H9 (cell line): Measurements from ENCODE around the gene MCU. TPM values are rescaled to one million over a fixed set of nuclear protein-coding genes. Genes with fewer than 3 reads are reported as not detected.

Experiments
- DNase-seq: peaks from one replicate; pipeline ENCODE4 v3.0.0-alpha.2; 2017
- H2AFZ ChIP-seq: one replicate; pipeline ENCODE4 v1.6.1; 2013; ENCODE audit warnings: mild to moderate bottlenecking, low read length, control low read depth, moderate library complexity
- H2AK5ac ChIP-seq: 2 replicates; pipeline ENCODE4 v1.6.1; 2013; ENCODE audit warnings: low read length, control low read depth, mixed read lengths; ENCODE audit not compliant: insufficient read length
- H2BK120ac ChIP-seq: one replicate; pipeline ENCODE4 v1.6.1; 2013; ENCODE audit warnings: low read depth, mild to moderate bottlenecking, low read length, control low read depth, inconsistent platforms; ENCODE audit not compliant: poor library complexity, severe bottlenecking
- H2BK12ac ChIP-seq: 2 replicates; pipeline ENCODE4 v1.6.1; 2013; ENCODE audit warnings: low read length, control low read depth, mixed read lengths, low read depth; ENCODE audit not compliant: insufficient read length
- H2BK15ac ChIP-seq: 2 replicates; pipeline ENCODE4 v1.6.1; 2013; ENCODE audit warnings: low read depth, low read length, control low read depth
- H2BK20ac ChIP-seq: one replicate; pipeline ENCODE4 v1.6.1; 2013; ENCODE audit warnings: low read depth, mild to moderate bottlenecking, low read length, control low read depth, inconsistent platforms; ENCODE audit not compliant: poor library complexity, severe bottlenecking
- H2BK5ac ChIP-seq: 2 replicates; pipeline ENCODE4 v1.6.1; 2013; ENCODE audit warnings: low read length, control low read depth, mixed read lengths; ENCODE audit not compliant: insufficient read length
- H3K14ac ChIP-seq: 2 replicates; pipeline ENCODE4 v1.6.1; 2013; ENCODE audit warnings: low read length, control low read depth; ENCODE audit not compliant: insufficient read depth
- H3K18ac ChIP-seq: 2 replicates; pipeline ENCODE4 v1.6.1; 2013; ENCODE audit warnings: low read depth, mild to moderate bottlenecking, mixed read lengths, low read length, control low read depth; ENCODE audit not compliant: insufficient read length
- H3K23ac ChIP-seq: 2 replicates; pipeline ENCODE4 v1.6.1; 2013; ENCODE audit warnings: low read length, control low read depth, mixed read lengths, low read depth; ENCODE audit not compliant: insufficient read length
- H3K23me2 ChIP-seq: 2 replicates; pipeline ENCODE4 v1.6.1; 2013; ENCODE audit warnings: low read depth, mild to moderate bottlenecking, mixed read lengths, low read length, control low read depth; ENCODE audit not compliant: insufficient read length, poor library complexity, severe bottlenecking
- H3K27ac ChIP-seq: 2 replicates; pipeline ENCODE4 v1.5.1; 2013; ENCODE audit warnings: low read length, control low read depth, mixed read lengths, low read depth; ENCODE audit not compliant: insufficient read length
- H3K27me3 ChIP-seq: 2 replicates; pipeline ENCODE4 v1.6.1; 2013; ENCODE audit warnings: low read length, control low read depth, inconsistent platforms; ENCODE audit not compliant: insufficient read depth
- H3K4ac ChIP-seq: 2 replicates; pipeline ENCODE4 v1.6.1; 2013; ENCODE audit warnings: low read depth, mild to moderate bottlenecking, control low read depth, inconsistent platforms, low read length, moderate library complexity
- H3K4me1 ChIP-seq: 2 replicates; pipeline ENCODE4 v1.6.1; 2013; ENCODE audit warnings: low read length, control low read depth, inconsistent platforms; ENCODE audit not compliant: insufficient read depth
- H3K4me2 ChIP-seq: 2 replicates; pipeline ENCODE4 v1.6.1; 2013; ENCODE audit warnings: low read length, control low read depth, mixed read lengths; ENCODE audit not compliant: insufficient read length, insufficient read depth
- H3K56ac ChIP-seq: 2 replicates; pipeline ENCODE4 v1.6.1; 2013; ENCODE audit warnings: low read depth, mild to moderate bottlenecking, mixed read lengths, low read length, control low read depth; ENCODE audit not compliant: insufficient read length
- H3K79me1 ChIP-seq: 2 replicates; pipeline ENCODE4 v1.6.1; 2013; ENCODE audit warnings: low read depth, mild to moderate bottlenecking, moderate library complexity, low read length, control low read depth, inconsistent platforms; ENCODE audit not compliant: insufficient read depth, poor library complexity, severe bottlenecking
- H3K79me2 ChIP-seq: 2 replicates; pipeline ENCODE4 v1.6.1; 2013; ENCODE audit warnings: low read length, control low read depth, inconsistent platforms; ENCODE audit not compliant: insufficient read depth
- H3K9ac ChIP-seq: 2 replicates; pipeline ENCODE4 v1.6.1; 2013; ENCODE audit warnings: low read length, control low read depth, mixed read lengths; ENCODE audit not compliant: insufficient read length; ENCODE audit errors: extremely low read depth
- H3K9me3 ChIP-seq: one replicate; pipeline ENCODE4 v1.6.1; 2013; ENCODE audit warnings: low read depth, low read length, inconsistent platforms; ENCODE audit not compliant: control insufficient read depth
- H3T11ph ChIP-seq: one replicate; pipeline ENCODE4 v1.6.1; 2013; ENCODE audit warnings: mild to moderate bottlenecking, low read length, control low read depth, inconsistent platforms
- H4K20me1 ChIP-seq: one replicate; pipeline ENCODE4 v1.6.1; 2013; ENCODE audit not compliant: control insufficient read depth, insufficient read length, insufficient read depth
- H4K5ac ChIP-seq: 2 replicates; pipeline ENCODE4 v1.6.1; 2013; ENCODE audit warnings: low read depth, mild to moderate bottlenecking, mixed read lengths, low read length, control low read depth; ENCODE audit not compliant: insufficient read length
- H4K8ac ChIP-seq: replicated peaks from 2 replicates; pipeline ENCODE4 v1.6.1; 2013; ENCODE audit warnings: low read length, control low read depth, mixed read lengths, low read depth; ENCODE audit not compliant: insufficient read length
- H4K91ac ChIP-seq: 2 replicates; pipeline ENCODE4 v1.6.1; 2013; ENCODE audit warnings: low read depth, mild to moderate bottlenecking, moderate library complexity, mixed read lengths, low read length, control low read depth; ENCODE audit not compliant: insufficient read length
- H3K27ac Mint-ChIP-seq, 3 experiments: 2 replicates in 2 of 3; 3 replicates in 1 of 3; pipeline ENCODE4 v1.8.0; 2020 to 2021; ENCODE audit warnings: mixed read lengths in 3 of 3, mild to moderate bottlenecking in 1 of 3, moderate library complexity in 1 of 3
- H3K27me3 Mint-ChIP-seq: 2 replicates; pipeline ENCODE4 v1.8.0; 2021; ENCODE audit warnings: low read depth, mild to moderate bottlenecking, moderate library complexity, mixed read lengths
- H3K36me3 Mint-ChIP-seq, 3 experiments: 2 replicates in 2 of 3; 3 replicates in 1 of 3; pipeline ENCODE4 v1.8.0; 2020 to 2021; ENCODE audit warnings: low read depth in 3 of 3, mixed read lengths in 3 of 3; ENCODE audit not compliant: insufficient read depth in 1 of 3
- H3K4me1 Mint-ChIP-seq, 2 experiments: 2 replicates each; pipeline ENCODE4 v1.8.0; 2020; ENCODE audit warnings: mixed read lengths in 2 of 2
- H3K4me3 Mint-ChIP-seq, 2 experiments: 2 replicates in 1 of 2; 3 replicates in 1 of 2; pipeline ENCODE4 v1.8.0; 2020 to 2021; ENCODE audit warnings: mild to moderate bottlenecking in 2 of 2, mixed read lengths in 2 of 2, moderate library complexity in 1 of 2
- H3K9me3 Mint-ChIP-seq, 2 experiments: 2 replicates in 1 of 2; 3 replicates in 1 of 2; pipeline ENCODE4 v1.8.0; 2020; ENCODE audit warnings: mild to moderate bottlenecking in 2 of 2, mixed read lengths in 2 of 2, moderate library complexity in 1 of 2
- CTCF ChIP-seq: fragments of 200-600 bp; sonication (generic); conservative IDR thresholded peaks from 3 replicates; pipeline ENCODE4 v1.8.0; 2021; ENCODE audit warnings: antibody characterized with exemption, mild to moderate bottlenecking
- WGBS: extraction: QIAGEN DNeasy Blood & Tissue Kit; methylation state at CpG from one replicate; pipeline ENCODE4 v1.1.7; 2013; ENCODE audit warnings: missing lambda C conversion rate, low lambda C conversion rate, mixed read lengths; ENCODE audit not compliant: insufficient read length; ENCODE audit errors: extremely low coverage; 5-methylcytosine and 5-hydroxymethylcytosine counted together
- total RNA-seq: library from RNA; stranded (reverse); gene quantifications from 2 replicates; pipeline ENCODE4 v1.2.1, GENCODE V29; 2021

Gene MCU
- total RNA-seq, 1 experiment from 2014 or later: 36.6 TPM

GRCh38 chr10:72761498-72761897 is 69.6 kb downstream of the MCU start:
- H3K4me3 Mint-ChIP-seq: no peak overlapping the region
- no peak overlapping the region for H3K14ac ChIP-seq
- H2AFZ ChIP-seq: no peak overlapping the region

More at GRCh38 chr10:72761498-72761897, 69.6 kb downstream of the MCU start:
- H3K9me3 ChIP-seq: no peaks in the 10 kb centered on the region
- H3K79me1 ChIP-seq: no peaks in the 10 kb centered on the region
- no peak overlapping the region for H3K18ac ChIP-seq
- H2BK5ac ChIP-seq: no peak overlapping the region
- H2BK12ac ChIP-seq: no peak overlapping the region
- H2AK5ac ChIP-seq: no peak overlapping the region
- no peak overlapping the region for H3K4me2 ChIP-seq
- WGBS: no CpG with 5 or more reads among the region's 1 CpG
- no peak overlapping the region for H2BK20ac ChIP-seq
- no peaks in the 10 kb centered on the region for H3K27me3 Mint-ChIP-seq
- no peaks in the 10 kb centered on the region for H3K23me2 ChIP-seq
- peaks cover 34 to 41% of the 10 kb centered on the region in 2 experiments for H3K4me1 Mint-ChIP-seq
- H3K4me1 ChIP-seq: peaks cover 3% of the 10 kb centered on the region; the same call in 1 of the 2 replicates
- H3K56ac ChIP-seq: no peak overlapping the region
- no peak for DNase-seq
- H3K27ac ChIP-seq: no peak overlapping the region
- no peak overlapping the region for H4K8ac ChIP-seq
- no peaks in the 10 kb centered on the region; a peak in 1 of 7 replicates for H3K36me3 Mint-ChIP-seq
- H3K23ac ChIP-seq: no peak overlapping the region
- H3K27me3 ChIP-seq: no peaks in the 10 kb centered on the region
- H4K91ac ChIP-seq: no peak overlapping the region
- no peak for TF ChIP-seq CTCF
- H2BK15ac ChIP-seq: no peak overlapping the region
- H3K4ac ChIP-seq: no peak overlapping the region
- H3K27ac Mint-ChIP-seq: no peak overlapping the region
- no peak overlapping the region for H4K5ac ChIP-seq
- H4K20me1 ChIP-seq: no peaks in the 10 kb centered on the region
- no peaks in the 10 kb centered on the region for H3K9me3 Mint-ChIP-seq
- peaks cover 3% of the 10 kb centered on the region; the same call in 1 of the 2 replicates for H3K79me2 ChIP-seq
- no peak overlapping the region for H2BK120ac ChIP-seq
- H3K9ac ChIP-seq: no peak overlapping the region
- no peak overlapping the region for H3T11ph ChIP-seq
